ENCODE data around the gene THBS2. TPM values are rescaled to one million over a fixed set of nuclear protein-coding genes. Genes with fewer than 3 reads are reported as not detected.

The THBS2 gene
- total RNA-seq, 4 donors from 2014 or later = 3.6 to 7.7 (median 4.8) TPM

DNA sequence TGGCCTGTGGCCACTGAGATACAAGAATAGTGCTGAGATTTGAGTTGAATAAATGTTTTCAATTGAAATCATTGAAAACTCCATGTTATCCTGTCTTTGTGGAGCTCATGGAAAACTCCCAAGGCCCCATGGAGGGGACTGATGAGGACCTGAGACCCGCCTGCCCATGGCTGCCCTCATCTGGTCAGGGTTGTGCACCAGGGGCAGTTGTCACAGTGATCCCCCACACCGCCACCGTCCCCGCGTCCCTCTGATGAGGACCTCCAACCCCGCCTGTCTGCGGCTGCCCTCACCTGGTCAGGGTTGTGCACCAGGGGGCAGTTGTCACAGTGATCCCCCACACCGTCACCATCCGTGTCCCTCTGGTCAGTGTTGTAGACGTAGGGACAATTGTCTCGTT lies 27.8 kb downstream of the THBS2 start:
- Histone ChIP-seq H3K9me3 (no peaks in the 10 kb centered on the region), H3K27ac (no peak overlapping the region), H3K4me1 (no peaks in the 10 kb centered on the region), H3K4me3 (no peak overlapping the region), H3K27me3 (no peaks in the 10 kb centered on the region), H3K36me3 (no peaks in the 10 kb centered on the region)
- intact Hi-C loops (cut with DNase I; ENCODE audit: low total_unique reads) (no loop called here), in situ Hi-C loops (cut with MboI; ENCODE audit: low sequenced_read_pairs in 4 of 4) (no loop called here)
- TF ChIP-seq, protein P1, sequence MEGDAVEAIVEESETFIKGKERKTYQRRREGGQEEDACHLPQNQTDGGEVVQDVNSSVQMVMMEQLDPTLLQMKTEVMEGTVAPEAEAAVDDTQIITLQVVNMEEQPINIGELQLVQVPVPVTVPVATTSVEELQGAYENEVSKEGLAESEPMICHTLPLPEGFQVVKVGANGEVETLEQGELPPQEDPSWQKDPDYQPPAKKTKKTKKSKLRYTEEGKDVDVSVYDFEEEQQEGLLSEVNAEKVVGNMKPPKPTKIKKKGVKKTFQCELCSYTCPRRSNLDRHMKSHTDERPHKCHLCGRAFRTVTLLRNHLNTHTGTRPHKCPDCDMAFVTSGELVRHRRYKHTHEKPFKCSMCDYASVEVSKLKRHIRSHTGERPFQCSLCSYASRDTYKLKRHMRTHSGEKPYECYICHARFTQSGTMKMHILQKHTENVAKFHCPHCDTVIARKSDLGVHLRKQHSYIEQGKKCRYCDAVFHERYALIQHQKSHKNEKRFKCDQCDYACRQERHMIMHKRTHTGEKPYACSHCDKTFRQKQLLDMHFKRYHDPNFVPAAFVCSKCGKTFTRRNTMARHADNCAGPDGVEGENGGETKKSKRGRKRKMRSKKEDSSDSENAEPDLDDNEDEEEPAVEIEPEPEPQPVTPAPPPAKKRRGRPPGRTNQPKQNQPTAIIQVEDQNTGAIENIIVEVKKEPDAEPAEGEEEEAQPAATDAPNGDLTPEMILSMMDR (IDR thresholded peaks at IDR 0.05 in 4 of 5, conservative IDR thresholded peaks at IDR 0.05 in 1 of 5) = no peak
- no peak for TF ChIP-seq POLR2A (IDR thresholded peaks at IDR 0.05)
- no peak for DNase-seq
- ATAC-seq = no peak

DNA sequence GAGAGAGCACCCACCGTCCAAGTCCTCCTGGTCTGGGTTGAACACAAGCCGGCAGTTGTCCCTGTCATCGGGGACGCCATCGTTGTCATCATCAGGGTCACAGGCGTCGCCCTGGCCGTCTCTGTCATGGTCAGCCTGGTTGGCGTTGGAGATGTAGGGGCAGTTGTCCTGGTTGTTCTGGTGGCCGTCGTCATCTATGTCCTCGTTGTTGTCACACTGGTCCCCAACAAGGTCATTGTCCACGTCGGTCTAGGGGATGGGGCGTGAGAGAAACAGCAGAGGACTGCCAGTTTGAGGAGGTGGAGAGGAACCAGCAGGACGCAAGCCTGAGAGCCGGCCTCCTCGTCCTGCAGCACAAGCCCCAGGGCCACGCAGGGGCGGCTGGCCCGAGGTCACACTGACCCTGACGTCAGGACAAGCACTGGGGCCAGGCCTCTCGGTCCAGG lies 28.5 kb downstream of the THBS2 start:
- H3K27ac ChIP-seq = no peak overlapping the region
- ATAC-seq = no peak
- intact Hi-C loops (cut with DNase I; ENCODE audit: low total_unique reads) = no loop called here
- H3K27me3 ChIP-seq = no peaks in the 10 kb centered on the region
- H3K36me3 ChIP-seq = no peaks in the 10 kb centered on the region
- H3K4me3 ChIP-seq = no peak overlapping the region
- TF ChIP-seq, protein P1 (IDR thresholded peaks at IDR 0.05 in 4 of 5, conservative IDR thresholded peaks at IDR 0.05 in 1 of 5) = no peak
- no peak for TF ChIP-seq POLR2A (IDR thresholded peaks at IDR 0.05)
- no peaks in the 10 kb centered on the region for H3K9me3 ChIP-seq
- in situ Hi-C loops (cut with MboI; ENCODE audit: low sequenced_read_pairs in 4 of 4) = no loop called here
- DNase-seq = no peak
- no peaks in the 10 kb centered on the region for H3K4me1 ChIP-seq

DNA sequence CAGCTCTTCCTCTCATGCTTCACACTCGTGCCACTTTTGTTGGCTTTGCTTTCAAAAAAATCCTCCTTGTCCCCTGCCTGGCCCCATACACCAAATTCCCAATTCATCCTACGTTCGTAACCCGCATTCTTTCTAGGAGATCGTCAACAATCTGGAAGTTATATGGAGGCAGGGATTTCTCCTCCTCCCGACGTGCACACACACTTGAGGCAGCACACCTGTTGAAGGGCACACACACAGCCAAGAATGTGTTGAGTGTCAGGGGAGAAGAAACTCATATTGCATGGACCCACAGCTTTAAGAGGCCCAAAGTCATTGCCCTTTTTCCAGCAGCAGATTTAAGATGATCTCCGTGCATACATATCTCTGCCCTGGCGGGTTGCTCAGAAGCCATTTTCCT lies 28.9 kb downstream of the THBS2 start:
- Histone ChIP-seq H3K36me3 (no peaks in the 10 kb centered on the region), H3K27ac (no peak overlapping the region), H3K27me3 (no peaks in the 10 kb centered on the region), H3K4me3 (no peak overlapping the region), H3K9me3 (no peaks in the 10 kb centered on the region), H3K4me1 (no peaks in the 10 kb centered on the region)
- no peak for TF ChIP-seq POLR2A (IDR thresholded peaks at IDR 0.05)
- TF ChIP-seq, protein P1 (IDR thresholded peaks at IDR 0.05 in 4 of 5, conservative IDR thresholded peaks at IDR 0.05 in 1 of 5) = no peak
- in situ Hi-C loops (cut with MboI; ENCODE audit: low sequenced_read_pairs in 4 of 4) = no loop called here
- no peak for ATAC-seq
- intact Hi-C loops (cut with DNase I; ENCODE audit: low total_unique reads) = no loop called here
- no peak for DNase-seq

DNA sequence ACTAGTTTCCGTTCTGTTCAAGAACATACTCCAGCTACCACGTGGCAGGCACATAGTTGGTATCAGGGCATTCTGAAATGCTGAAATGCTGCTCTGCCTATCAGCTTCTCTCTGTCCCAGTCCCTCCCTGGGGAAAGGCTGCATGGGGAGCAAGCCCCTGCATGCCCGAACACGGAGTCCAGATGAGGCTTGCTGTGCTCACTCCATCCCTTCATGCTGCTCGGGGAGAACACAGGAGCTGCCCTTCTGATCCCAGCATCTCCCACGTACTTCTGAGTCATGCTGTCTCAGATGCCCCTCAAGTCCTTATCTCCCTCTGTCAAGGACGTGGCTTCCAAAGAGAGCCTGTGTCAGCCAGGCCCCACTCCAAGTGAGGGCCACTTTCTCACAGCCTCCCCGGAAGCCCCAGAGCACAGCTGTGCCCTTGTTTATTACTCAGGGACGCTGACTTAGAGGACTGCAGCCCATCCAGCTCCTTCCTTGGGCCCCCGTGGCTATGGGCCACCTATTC lies 29.4 kb downstream of the THBS2 start:
- no peaks in the 10 kb centered on the region for H3K36me3 ChIP-seq
- DNase-seq = no peak
- no peak overlapping the region for H3K27ac ChIP-seq
- no peak overlapping the region for H3K4me3 ChIP-seq
- no peaks in the 10 kb centered on the region for H3K27me3 ChIP-seq
- in situ Hi-C loops (cut with MboI; ENCODE audit: low sequenced_read_pairs in 4 of 4) (no loop called here), intact Hi-C loops (cut with DNase I; ENCODE audit: low total_unique reads) (no loop called here)
- no peaks in the 10 kb centered on the region for H3K9me3 ChIP-seq
- TF ChIP-seq, protein P1 (IDR thresholded peaks at IDR 0.05 in 4 of 5, conservative IDR thresholded peaks at IDR 0.05 in 1 of 5) = no peak
- no peaks in the 10 kb centered on the region for H3K4me1 ChIP-seq
- ATAC-seq = no peak

DNA sequence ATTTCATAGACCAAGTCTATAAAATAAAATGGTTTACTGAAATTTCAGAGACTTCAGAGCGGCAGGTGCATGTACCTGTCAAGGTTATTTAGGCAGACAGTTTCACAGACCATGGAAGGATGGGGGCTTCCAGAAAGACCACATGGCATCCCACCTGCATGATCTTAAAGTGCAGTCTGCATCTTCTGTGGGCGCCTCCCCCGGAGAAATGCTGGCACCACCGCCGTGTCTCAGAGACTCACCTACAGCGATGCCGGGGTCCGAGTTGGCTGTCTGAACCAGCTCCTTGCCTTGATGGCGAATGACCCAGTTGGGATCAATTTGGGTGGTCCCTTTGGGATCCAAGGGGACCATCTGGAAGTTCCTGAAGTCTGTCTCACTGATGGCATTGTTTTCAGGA lies 30.6 kb downstream of the THBS2 start:
- Histone ChIP-seq H3K9me3 (no peaks in the 10 kb centered on the region), H3K36me3 (no peaks in the 10 kb centered on the region), H3K4me3 (no peak overlapping the region), H3K27ac (no peak overlapping the region), H3K4me1 (no peaks in the 10 kb centered on the region), H3K27me3 (no peaks in the 10 kb centered on the region)
- TF ChIP-seq POLR2A (IDR thresholded peaks at IDR 0.05) = no peak
- TF ChIP-seq, protein P1 (IDR thresholded peaks at IDR 0.05 in 4 of 5, conservative IDR thresholded peaks at IDR 0.05 in 1 of 5) = no peak
- DNase-seq = no peak
- no peak for ATAC-seq
- in situ Hi-C loops (cut with MboI; ENCODE audit: low sequenced_read_pairs in 4 of 4) (no loop called here), intact Hi-C loops (cut with DNase I; ENCODE audit: low total_unique reads) (no loop called here)
